HG02943 (cell line): ENCODE measurements around the gene RALY.
"Not testable (repeated sequence)": the region's sequence is repeated elsewhere in the genome, so short reads cannot be mapped to it uniquely, and the experiment has no call there.

Source experiments
- ATAC-seq: cut with Tn5 transposase; IDR thresholded peaks from one replicate; pipeline ENCODE4 v1.9.1; 2021; ENCODE audit warnings: mild to moderate bottlenecking, low read depth, moderate library complexity; ENCODE audit not compliant: unreplicated experiment

RALY gene

GRCh38 chr20:34127792-34128191 is 134.1 kb downstream of the RALY start:
- no peak for ATAC-seq

GRCh38 chr20:34129518-34130162 is 135.9 kb downstream of the RALY start:
- ATAC-seq: no peak

GRCh38 chr20:34131491-34131890 is 137.8 kb downstream of the RALY start:
- ATAC-seq: no peak

- ATAC-seq: not testable (repeated sequence)
These were observed 138.8 kb downstream of the RALY start for GRCh38 chr20:34132491-34132890.

GRCh38 chr20:34132943-34133342 is 139.2 kb downstream of the RALY start:
- not testable (repeated sequence) for ATAC-seq

- ATAC-seq: not testable (repeated sequence)
These were observed 139.7 kb downstream of the RALY start for GRCh38 chr20:34133365-34133860.
